ENCODE data around the gene TMEM19. TPM values are rescaled to one million over a fixed set of nuclear protein-coding genes. Genes with fewer than 3 reads are reported as not detected.

The TMEM19 gene
- total RNA-seq, 1 experiment from 2014 or later, result 17.3 TPM

DNA sequence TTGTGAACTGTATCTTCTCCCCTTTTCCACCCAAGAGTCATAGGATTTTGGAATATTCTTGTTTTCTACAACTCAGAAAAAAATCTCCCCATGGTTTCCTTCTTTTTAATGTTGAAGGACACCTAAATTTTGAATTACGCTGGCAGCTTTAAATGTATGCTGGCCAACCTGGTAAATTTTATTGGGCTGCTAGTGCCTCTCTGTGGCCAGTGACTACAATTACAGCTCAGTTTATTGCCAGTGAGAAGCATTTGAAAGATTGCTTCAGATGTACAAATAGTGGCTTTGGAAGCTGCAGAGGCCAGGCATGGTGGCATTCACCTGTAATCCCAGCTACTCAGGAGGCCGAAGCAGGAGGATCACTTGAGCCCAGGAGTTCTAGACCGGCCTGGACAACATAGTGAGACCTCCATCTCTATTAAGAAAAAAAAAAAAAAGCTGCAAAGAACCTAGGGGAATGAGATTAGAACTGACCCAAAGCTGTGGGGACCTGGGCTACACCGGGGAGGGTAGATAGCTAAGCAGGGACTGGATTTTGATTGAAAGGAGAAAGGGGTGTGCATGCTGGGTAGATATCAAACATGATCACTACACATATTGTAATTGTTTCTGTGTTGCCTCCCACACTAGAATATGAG is 61.2 kb downstream of the TMEM19 start:
- H2BK15ac ChIP-seq (ENCODE audit: low read depth, low read length), result no peak overlapping the region
- H3K4me1 ChIP-seq (ENCODE audit: insufficient read depth, low read length), result no peaks in the 10 kb centered on the region; the same call in 1 of the 2 replicates
- H3K9me3 ChIP-seq (ENCODE audit: control insufficient read depth, low read depth, low read length), result no peaks in the 10 kb centered on the region
- H2AFZ ChIP-seq (ENCODE audit: low read length), result no peak overlapping the region
- TF ChIP-seq, protein P1, sequence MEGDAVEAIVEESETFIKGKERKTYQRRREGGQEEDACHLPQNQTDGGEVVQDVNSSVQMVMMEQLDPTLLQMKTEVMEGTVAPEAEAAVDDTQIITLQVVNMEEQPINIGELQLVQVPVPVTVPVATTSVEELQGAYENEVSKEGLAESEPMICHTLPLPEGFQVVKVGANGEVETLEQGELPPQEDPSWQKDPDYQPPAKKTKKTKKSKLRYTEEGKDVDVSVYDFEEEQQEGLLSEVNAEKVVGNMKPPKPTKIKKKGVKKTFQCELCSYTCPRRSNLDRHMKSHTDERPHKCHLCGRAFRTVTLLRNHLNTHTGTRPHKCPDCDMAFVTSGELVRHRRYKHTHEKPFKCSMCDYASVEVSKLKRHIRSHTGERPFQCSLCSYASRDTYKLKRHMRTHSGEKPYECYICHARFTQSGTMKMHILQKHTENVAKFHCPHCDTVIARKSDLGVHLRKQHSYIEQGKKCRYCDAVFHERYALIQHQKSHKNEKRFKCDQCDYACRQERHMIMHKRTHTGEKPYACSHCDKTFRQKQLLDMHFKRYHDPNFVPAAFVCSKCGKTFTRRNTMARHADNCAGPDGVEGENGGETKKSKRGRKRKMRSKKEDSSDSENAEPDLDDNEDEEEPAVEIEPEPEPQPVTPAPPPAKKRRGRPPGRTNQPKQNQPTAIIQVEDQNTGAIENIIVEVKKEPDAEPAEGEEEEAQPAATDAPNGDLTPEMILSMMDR (conservative IDR thresholded peaks at IDR 0.05), result peak; percentile 77
- H2BK12ac ChIP-seq (ENCODE audit: insufficient read length, low read depth, low read length), result no peak overlapping the region
- H3K79me1 ChIP-seq (ENCODE audit: insufficient read depth, low read depth, low read length, poor library complexity, severe bottlenecking), result no peaks in the 10 kb centered on the region
- H2BK20ac ChIP-seq (ENCODE audit: low read depth, low read length, poor library complexity, severe bottlenecking), result no peak overlapping the region
- H3K4me2 ChIP-seq (ENCODE audit: insufficient read depth, insufficient read length, low read length), result no peak overlapping the region
- no peak overlapping the region for H2BK120ac ChIP-seq (ENCODE audit: low read depth, low read length, poor library complexity, severe bottlenecking)
- H2AK5ac ChIP-seq (ENCODE audit: insufficient read length, low read length), result no peak overlapping the region
- H4K8ac ChIP-seq (replicated peaks; ENCODE audit: insufficient read length, low read depth, low read length), result no peak overlapping the region
- no peak overlapping the region for H3K14ac ChIP-seq (ENCODE audit: insufficient read depth, low read length)
- no peak overlapping the region for H3K56ac ChIP-seq (ENCODE audit: insufficient read length, low read depth, low read length)
- Mint-ChIP-seq H3K27ac (peak overlapping the region in 1 of 3 experiments; percentile 52; a peak in 1 of 7 replicates), H3K27me3 (ENCODE audit: low read depth) (no peaks in the 10 kb centered on the region), H3K36me3 (ENCODE audit: insufficient read depth in 1 of 3, low read depth in 3 of 3) (no peaks in the 10 kb centered on the region), H3K4me1 (peaks cover 23 to 31% of the 10 kb centered on the region in 2 experiments), H3K9me3 (no peaks in the 10 kb centered on the region), H3K4me3 (no peak overlapping the region)
- H4K91ac ChIP-seq (ENCODE audit: insufficient read length, low read depth, low read length), result no peak overlapping the region
- H2BK5ac ChIP-seq (ENCODE audit: insufficient read length, low read length), result no peak overlapping the region
- no peak overlapping the region for H3K27ac ChIP-seq (ENCODE audit: insufficient read length, low read depth, low read length)
- H3K9ac ChIP-seq (ENCODE audit: extremely low read depth, insufficient read length, low read length), result no peak overlapping the region
- no CpG with 5 or more reads among the region's 4 CpGs for WGBS (ENCODE audit: extremely low coverage, insufficient read length, low lambda C conversion rate)
- no peak overlapping the region for H3T11ph ChIP-seq (ENCODE audit: low read length)
- no peaks in the 10 kb centered on the region for H3K27me3 ChIP-seq (ENCODE audit: insufficient read depth, low read length)
- H4K5ac ChIP-seq (ENCODE audit: insufficient read length, low read depth, low read length), result no peak overlapping the region
- H3K18ac ChIP-seq (ENCODE audit: insufficient read length, low read depth, low read length), result no peak overlapping the region
- H4K20me1 ChIP-seq (ENCODE audit: control insufficient read depth, insufficient read depth, insufficient read length), result no peaks in the 10 kb centered on the region
- peak; percentile 48 for DNase-seq
- no peak overlapping the region for H3K4ac ChIP-seq (ENCODE audit: low read depth, low read length)
- no peak overlapping the region for H3K23ac ChIP-seq (ENCODE audit: insufficient read length, low read depth, low read length)
- H3K23me2 ChIP-seq (ENCODE audit: insufficient read length, low read depth, low read length, poor library complexity, severe bottlenecking), result no peaks in the 10 kb centered on the region
- H3K79me2 ChIP-seq (ENCODE audit: insufficient read depth, low read length), result no peaks in the 10 kb centered on the region
